ENCODE measurements around the gene CSGALNACT2. TPM values are rescaled to one million over a fixed set of nuclear protein-coding genes. Genes with fewer than 3 reads are reported as not detected.
A peak's percentile ranks its signal among the peaks of the same experiment; 100 is the strongest.

CSGALNACT2 gene
- total RNA-seq, 1 experiment from 2014 or later, result 1.3 TPM

GRCh38 chr10:43124574-43125273 lies 13.5 kb upstream of the CSGALNACT2 start:
- no peak for DNase-seq (ENCODE audit: low spot score)

- DNase-seq (ENCODE audit: low spot score), result no peak
These were observed 12.9 kb upstream of the CSGALNACT2 start for GRCh38 chr10:43125274-43125845.

GRCh38 chr10:43125881-43126731 lies 12.1 kb upstream of the CSGALNACT2 start:
- DNase-seq (ENCODE audit: low spot score), result no peak

GRCh38 chr10:43126759-43127424 lies 11.4 kb upstream of the CSGALNACT2 start:
- DNase-seq (ENCODE audit: low spot score), result no peak

GRCh38 chr10:43127442-43127841 lies 10.8 kb upstream of the CSGALNACT2 start:
- no peak for DNase-seq (ENCODE audit: low spot score)

- DNase-seq (ENCODE audit: low spot score), result no peak
These were observed 9.9 kb upstream of the CSGALNACT2 start for GRCh38 chr10:43128331-43128730.

- no peak for DNase-seq (ENCODE audit: low spot score)
These were observed 9.1 kb upstream of the CSGALNACT2 start for GRCh38 chr10:43128958-43129706.

- no peak for DNase-seq (ENCODE audit: low spot score)
These were observed 7.5 kb upstream of the CSGALNACT2 start for GRCh38 chr10:43130770-43131171.

GRCh38 chr10:43131256-43131655 lies 7.0 kb upstream of the CSGALNACT2 start:
- DNase-seq (ENCODE audit: low spot score), result no peak

GRCh38 chr10:43131906-43132305 lies 6.3 kb upstream of the CSGALNACT2 start:
- no peak for DNase-seq (ENCODE audit: low spot score)

GRCh38 chr10:43132867-43133787 lies 5.1 kb upstream of the CSGALNACT2 start:
- DNase-seq (ENCODE audit: low spot score), result no peak

- DNase-seq (ENCODE audit: low spot score), result no peak
These were observed 3.9 kb upstream of the CSGALNACT2 start for GRCh38 chr10:43134126-43134905.

GRCh38 chr10:43135064-43135463 lies 3.2 kb upstream of the CSGALNACT2 start:
- DNase-seq (ENCODE audit: low spot score), result no peak

- DNase-seq (ENCODE audit: low spot score), result no peak
These were observed 2.6 kb upstream of the CSGALNACT2 start for GRCh38 chr10:43135656-43136055.

GRCh38 chr10:43136432-43136831 lies 1.8 kb upstream of the CSGALNACT2 start:
- DNase-seq (ENCODE audit: low spot score), result no peak

GRCh38 chr10:43136995-43137716 lies 1.1 kb upstream of the CSGALNACT2 start:
- no peak for DNase-seq (ENCODE audit: low spot score)

GRCh38 chr10:43137717-43138020 lies 576 bp upstream of the CSGALNACT2 start:
- DNase-seq (ENCODE audit: low spot score), result no peak

GRCh38 chr10:43138757-43139241 lies 554 bp downstream of the CSGALNACT2 start:
- DNase-seq (ENCODE audit: low spot score), result peak; percentile 45

- no peak for DNase-seq (ENCODE audit: low spot score)
These were observed 3.2 kb downstream of the CSGALNACT2 start for GRCh38 chr10:43141421-43141820.
